Mesodermal cell (in vitro differentiated cells): Measurements from ENCODE around the gene SYCP3.
A peak's percentile ranks its signal among the peaks of the same experiment; 100 is the strongest.

Experiments
- H3K27ac ChIP-seq: 2 replicates; pipeline ENCODE4 v1.7.0; 2013; ENCODE audit warnings: mild to moderate bottlenecking, low read depth, low read length, moderate library complexity; ENCODE audit not compliant: severe bottlenecking
- H3K36me3 ChIP-seq: 2 replicates; pipeline ENCODE4 v1.7.1; 2013; ENCODE audit warnings: mild to moderate bottlenecking, low read length, moderate library complexity; ENCODE audit not compliant: control insufficient read depth, insufficient read depth
- H3K4me1 ChIP-seq: one replicate; pipeline ENCODE4 v1.7.1; 2013; ENCODE audit warnings: mild to moderate bottlenecking, low read length; ENCODE audit not compliant: insufficient read depth, control insufficient read depth, poor library complexity, severe bottlenecking
- H3K4me3 ChIP-seq: 2 replicates; pipeline ENCODE4 v1.7.0; 2013; ENCODE audit warnings: low read length, control low read depth, mild to moderate bottlenecking; ENCODE audit not compliant: insufficient read depth, poor library complexity, severe bottlenecking; ENCODE audit errors: extremely low read depth
- H3K9me3 ChIP-seq: 2 replicates; pipeline ENCODE4 v1.7.1; 2013; ENCODE audit warnings: mild to moderate bottlenecking, low read length, moderate library complexity; ENCODE audit not compliant: control insufficient read depth
- WGBS, 2 experiments: methylation state at CpG; one replicate each; pipeline ENCODE4 v1.1.5; 2013; ENCODE audit warnings: missing lambda C conversion rate in 2 of 2; ENCODE audit not compliant: insufficient coverage in 2 of 2; 5-methylcytosine and 5-hydroxymethylcytosine counted together

Gene SYCP3

DNA sequence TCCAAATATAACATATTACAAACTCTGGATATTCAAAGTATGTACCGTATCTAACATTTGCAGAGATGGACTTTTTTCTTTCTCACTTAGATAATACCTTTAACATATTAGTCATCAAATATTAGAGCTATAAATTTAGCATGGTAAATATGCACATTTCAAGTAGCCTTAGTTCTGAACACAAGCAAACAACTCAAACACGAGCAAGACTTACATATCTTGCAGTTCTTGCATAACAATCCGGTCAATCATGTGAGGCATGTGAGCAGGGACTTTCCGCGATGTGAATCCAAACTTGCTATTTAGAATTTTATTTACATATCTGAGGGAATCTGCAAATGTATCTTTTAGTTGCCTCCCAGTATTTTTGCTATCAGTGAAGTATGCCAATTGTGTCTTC, 22.1 kb upstream of the SYCP3 start:
- peaks cover 33% of the 10 kb centered on the region for H3K36me3 ChIP-seq
- no peak overlapping the region for H3K27ac ChIP-seq

DNA sequence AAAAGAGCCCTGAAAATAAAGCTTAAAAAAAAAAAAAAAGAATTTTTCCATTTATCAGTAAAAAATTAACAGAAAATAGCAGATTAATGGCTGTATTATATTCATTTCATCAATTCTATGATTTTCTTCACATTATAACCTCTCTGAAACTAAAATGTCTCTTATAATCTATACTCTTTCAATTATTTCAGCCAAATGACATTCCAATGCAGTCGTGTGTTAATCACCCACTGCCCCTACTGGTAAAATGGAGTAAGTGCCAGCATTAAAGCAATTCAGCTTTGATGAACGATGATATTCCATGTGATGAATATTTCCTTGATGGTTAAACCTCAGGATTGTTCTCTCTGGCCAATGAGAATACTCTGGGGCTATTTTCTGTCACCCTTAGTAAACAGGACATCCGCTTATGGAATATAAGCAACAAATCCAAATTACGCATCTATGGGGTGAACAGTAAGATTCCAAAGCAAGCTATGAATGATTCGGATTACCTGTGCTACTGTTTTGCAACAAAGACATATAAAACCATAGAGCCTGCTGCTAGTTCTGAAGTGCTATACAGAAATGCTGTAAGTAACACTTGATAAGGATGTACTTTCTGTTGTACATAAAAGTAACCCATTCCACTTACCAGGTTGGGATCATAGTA, 20.3 kb upstream of the SYCP3 start:
- Histone ChIP-seq H3K36me3 (peaks cover 29% of the 10 kb centered on the region), H3K4me3 (no peak overlapping the region), H3K9me3 (no peaks in the 10 kb centered on the region), H3K27ac (no peak overlapping the region), H3K4me1 (no peaks in the 10 kb centered on the region)
- WGBS, 2 experiments: 68% methylated on average over 5 of the region's 5 CpGs; no CpG with 5 or more reads in 1 of the 2 experiments

More for the DNA sequence above, 22.1 kb upstream of the SYCP3 start:
- WGBS, 2 experiments: no CpG with 5 or more reads among the region's 5 CpGs
- H3K4me1 ChIP-seq: no peaks in the 10 kb centered on the region
- no peaks in the 10 kb centered on the region for H3K9me3 ChIP-seq
- H3K4me3 ChIP-seq: no peak overlapping the region

DNA sequence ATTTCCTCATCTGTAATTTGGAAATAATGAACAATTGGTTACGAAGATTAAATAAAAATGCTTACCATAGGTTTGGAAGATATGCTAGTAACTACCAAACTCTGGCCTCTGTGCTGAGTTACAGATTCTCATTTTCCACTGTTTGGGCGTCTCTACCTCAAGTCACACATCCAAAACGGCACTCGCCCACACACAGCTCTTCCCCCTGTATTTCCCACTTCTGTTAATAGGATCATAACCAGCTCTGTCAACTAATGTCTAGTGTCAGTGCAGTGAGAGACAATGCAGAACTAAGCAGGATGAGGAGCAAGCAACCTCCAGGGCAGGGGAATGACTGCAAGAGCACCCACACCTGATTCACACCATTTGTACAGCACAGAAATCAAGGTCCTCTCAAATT, 10.9 kb upstream of the SYCP3 start:
- Histone ChIP-seq H3K27ac (no peak overlapping the region), H3K4me1 (no peaks in the 10 kb centered on the region), H3K9me3 (no peaks in the 10 kb centered on the region), H3K36me3 (peaks cover 23% of the 10 kb centered on the region), H3K4me3 (no peak overlapping the region)
- 100% methylated on average over 1 to 4 of the region's 4 CpGs for WGBS, 2 experiments

DNA sequence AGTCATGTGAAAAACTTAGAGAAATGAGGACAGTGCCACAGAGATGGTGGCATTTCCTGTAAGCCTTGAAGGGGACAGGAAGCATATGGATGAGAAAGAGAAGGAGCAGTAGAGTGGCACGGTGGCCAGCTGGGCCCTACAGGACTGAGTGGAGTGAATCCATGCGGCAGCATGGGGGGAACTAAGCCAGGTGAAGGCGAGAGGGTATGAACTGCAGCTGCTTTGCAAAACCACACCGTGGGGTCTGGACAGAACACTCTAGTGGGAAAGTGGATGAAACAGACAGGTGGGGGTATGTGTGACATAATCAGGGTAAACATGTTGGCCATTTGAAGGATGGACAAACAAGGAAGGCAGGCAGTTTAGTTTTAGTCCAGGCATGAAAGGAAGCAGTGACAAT, 10.4 kb upstream of the SYCP3 start:
- no peak overlapping the region for H3K27ac ChIP-seq
- no peaks in the 10 kb centered on the region for H3K9me3 ChIP-seq
- H3K4me1 ChIP-seq: no peaks in the 10 kb centered on the region
- 83 to 98% methylated on average over 4 of the region's 4 CpGs for WGBS, 2 experiments
- H3K4me3 ChIP-seq: no peak overlapping the region
- H3K36me3 ChIP-seq: peaks cover 23% of the 10 kb centered on the region

DNA sequence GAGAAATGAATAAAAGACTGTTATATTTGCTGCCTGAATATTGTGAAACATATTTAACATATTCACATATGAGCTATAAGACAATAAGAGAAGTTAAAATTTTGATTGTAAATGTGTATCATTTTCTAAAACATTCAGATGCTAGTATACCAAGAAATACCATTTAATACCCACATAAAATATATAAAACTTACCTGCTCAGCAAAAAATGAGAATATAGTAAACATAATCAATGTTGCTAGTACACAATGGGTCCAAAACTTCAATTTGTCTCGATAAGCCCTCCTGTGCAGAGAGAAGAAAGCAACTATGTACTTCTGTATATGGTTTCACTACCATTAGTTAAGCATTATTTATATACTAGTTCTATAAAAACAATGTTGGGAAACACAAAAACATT, 9.6 kb upstream of the SYCP3 start:
- Histone ChIP-seq H3K36me3 (peaks cover 21% of the 10 kb centered on the region), H3K27ac (no peak overlapping the region), H3K4me3 (no peak overlapping the region), H3K9me3 (no peaks in the 10 kb centered on the region), H3K4me1 (no peaks in the 10 kb centered on the region)
- no CpG with 5 or more reads among the region's 1 CpG for WGBS, 2 experiments

DNA sequence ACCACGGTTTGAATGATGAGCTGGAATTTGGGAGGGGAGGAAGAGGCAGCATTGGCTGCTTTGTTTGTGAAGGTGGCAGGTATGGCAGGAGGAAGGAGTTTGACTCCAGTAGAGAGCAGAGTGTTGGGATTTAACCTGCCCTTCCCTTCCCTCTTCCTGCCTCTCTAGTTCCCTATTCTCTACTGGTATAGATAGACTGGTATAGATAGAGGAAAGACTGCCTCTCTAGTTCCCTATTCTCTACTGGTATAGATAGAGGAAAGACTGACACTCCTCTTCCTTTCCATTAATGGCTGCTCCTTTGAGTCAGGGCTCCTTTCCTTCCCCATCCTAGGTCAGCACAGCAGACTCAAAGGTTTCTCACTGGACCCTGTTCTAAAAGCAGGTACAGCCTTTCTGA, 8.4 kb upstream of the SYCP3 start:
- Histone ChIP-seq H3K27ac (no peak overlapping the region), H3K36me3 (peaks cover 31% of the 10 kb centered on the region), H3K4me1 (no peaks in the 10 kb centered on the region), H3K4me3 (no peak overlapping the region), H3K9me3 (no peaks in the 10 kb centered on the region)
- no CpG with 5 or more reads among the region's 1 CpG for WGBS, 2 experiments

DNA sequence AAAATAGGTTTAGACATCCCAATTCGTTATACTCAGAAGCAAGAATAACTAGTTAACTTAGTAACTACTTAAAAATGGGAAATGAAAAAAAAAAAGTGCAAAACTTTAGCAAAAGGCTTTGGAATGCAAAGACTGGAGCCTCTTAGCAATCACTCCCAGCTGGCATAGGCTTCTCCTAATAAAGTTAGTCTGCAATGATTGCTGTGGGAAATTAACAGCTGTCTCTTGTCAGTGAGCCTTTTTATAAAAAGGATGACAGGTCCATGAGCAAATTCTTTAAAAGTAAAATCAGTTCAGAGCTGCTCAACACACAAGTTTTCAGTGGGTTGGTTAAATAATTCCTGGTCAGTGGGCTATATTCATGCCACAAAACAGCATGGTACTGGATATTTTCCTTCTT, 7.4 kb upstream of the SYCP3 start:
- no peaks in the 10 kb centered on the region for H3K4me1 ChIP-seq
- peaks cover 29% of the 10 kb centered on the region for H3K36me3 ChIP-seq
- peak overlapping the region; percentile 24 for H3K27ac ChIP-seq
- H3K9me3 ChIP-seq: no peaks in the 10 kb centered on the region
- no peak overlapping the region for H3K4me3 ChIP-seq
- WGBS, 2 experiments: no CpG with 5 or more reads among the region's 1 CpG

DNA sequence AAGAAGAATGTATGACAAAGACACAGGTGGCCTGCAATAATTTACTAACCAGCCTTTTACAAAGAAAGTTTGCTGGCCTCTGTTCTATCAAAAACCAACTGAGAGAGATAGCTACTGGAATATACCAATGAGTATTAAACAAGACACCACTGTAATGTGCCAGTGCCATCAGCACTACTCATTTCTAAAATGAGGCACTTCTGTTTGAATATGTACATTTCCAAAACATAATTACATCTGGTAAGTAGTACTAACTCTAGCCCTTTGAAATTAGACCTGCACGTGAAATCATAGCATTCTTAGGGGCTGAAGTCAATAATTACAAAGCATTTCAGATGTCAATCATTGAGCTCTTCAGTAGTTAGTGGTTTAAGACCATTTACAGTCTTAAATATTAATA, 6.9 kb upstream of the SYCP3 start:
- WGBS, 2 experiments: 100% methylated on average over 1 of the region's 1 CpG; no CpG with 5 or more reads in 1 of the 2 experiments
- no peaks in the 10 kb centered on the region for H3K9me3 ChIP-seq
- H3K36me3 ChIP-seq: peaks cover 28% of the 10 kb centered on the region
- H3K4me1 ChIP-seq: no peaks in the 10 kb centered on the region
- no peak overlapping the region for H3K4me3 ChIP-seq
- no peak overlapping the region for H3K27ac ChIP-seq

DNA sequence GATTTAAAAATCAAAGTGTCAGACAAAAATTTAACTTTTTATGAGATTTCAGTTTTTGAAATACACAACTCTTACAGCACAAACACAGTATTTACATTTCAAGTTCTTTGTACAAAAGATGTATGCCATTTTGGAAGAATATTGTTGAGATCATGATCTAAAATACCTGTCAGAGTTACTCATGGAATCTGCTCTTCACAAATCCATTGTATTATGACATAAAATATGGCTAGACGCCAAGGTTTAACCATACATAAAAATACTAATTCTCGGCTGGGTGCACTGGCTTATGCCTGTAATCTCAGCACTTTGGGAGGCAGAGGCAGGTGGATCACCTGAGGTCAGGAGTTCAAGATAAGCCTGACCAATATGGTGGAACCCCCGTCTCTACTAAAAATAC, 6.2 kb upstream of the SYCP3 start:
- H3K9me3 ChIP-seq: no peaks in the 10 kb centered on the region
- WGBS, 2 experiments: 100% methylated on average over 1 of the region's 3 CpGs; no CpG with 5 or more reads in 1 of the 2 experiments

DNA sequence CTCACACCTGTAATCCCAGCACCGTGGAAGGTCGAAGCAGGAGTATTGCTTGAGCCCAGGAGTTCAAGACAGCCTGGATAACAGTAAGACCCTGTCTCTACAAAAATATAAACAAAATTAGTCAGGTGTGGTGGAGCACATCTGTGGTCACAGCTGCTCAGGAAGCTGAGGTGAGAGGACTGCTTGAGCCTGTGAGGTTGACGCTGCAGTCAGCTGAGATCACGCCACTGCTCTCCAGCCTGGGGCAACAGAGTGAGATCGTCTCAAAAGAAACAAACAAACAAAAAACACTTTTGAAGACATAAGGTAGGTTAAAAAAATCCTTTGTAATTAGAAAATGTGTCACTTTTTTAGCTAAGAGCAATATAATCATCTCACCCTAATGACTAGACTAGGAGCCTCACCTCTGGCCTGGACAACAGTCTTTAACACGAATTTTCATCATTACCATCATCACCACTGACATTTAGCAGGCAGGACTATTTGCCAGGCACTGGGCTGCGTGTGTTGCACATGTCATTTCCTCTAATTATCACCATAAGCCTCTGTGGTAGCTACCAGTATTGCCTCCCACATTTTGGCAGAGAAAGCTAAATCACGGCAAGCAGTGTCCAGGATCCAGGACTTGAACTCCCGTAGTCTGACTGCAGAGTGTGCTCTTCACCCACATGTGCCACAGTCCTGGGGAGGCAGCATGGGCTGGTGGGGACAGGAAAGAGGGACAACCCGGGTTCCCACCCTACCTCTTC, 4.6 kb upstream of the SYCP3 start:
- 94 to 96% methylated on average over 5 to 6 of the region's 10 CpGs for WGBS, 2 experiments
- no peak overlapping the region for H3K27ac ChIP-seq
- no peaks in the 10 kb centered on the region for H3K9me3 ChIP-seq
- H3K36me3 ChIP-seq: peaks cover 25% of the 10 kb centered on the region
- H3K4me1 ChIP-seq: no peaks in the 10 kb centered on the region
- H3K4me3 ChIP-seq: no peak overlapping the region

More for the DNA sequence above, 6.2 kb upstream of the SYCP3 start:
- H3K36me3 ChIP-seq: peaks cover 28% of the 10 kb centered on the region
- no peak overlapping the region for H3K27ac ChIP-seq
- H3K4me3 ChIP-seq: no peak overlapping the region
- H3K4me1 ChIP-seq: no peaks in the 10 kb centered on the region

DNA sequence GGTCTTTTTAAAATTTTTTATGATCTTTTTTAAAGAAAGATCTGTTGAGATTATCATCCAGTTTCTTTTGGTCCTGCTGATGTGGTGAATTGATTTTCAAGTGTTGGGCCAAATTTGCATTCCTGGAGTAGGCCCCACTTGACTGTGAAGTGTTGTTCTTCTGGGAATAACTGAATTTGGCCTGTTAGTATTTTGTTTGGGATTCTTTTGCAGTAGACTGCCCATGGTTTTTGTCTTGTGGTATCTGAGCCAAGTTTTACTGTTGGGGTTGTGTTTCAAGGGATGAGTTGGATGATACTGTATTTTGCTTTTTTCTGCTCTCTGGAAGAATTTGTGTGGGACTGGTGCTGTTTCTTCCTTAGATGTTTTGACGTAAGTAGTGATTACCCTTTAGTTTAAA, 4.0 kb upstream of the SYCP3 start:
- no CpG with 5 or more reads among the region's 1 CpG for WGBS, 2 experiments
- Histone ChIP-seq H3K4me1 (no peaks in the 10 kb centered on the region), H3K36me3 (peaks cover 21% of the 10 kb centered on the region), H3K9me3 (no peaks in the 10 kb centered on the region), H3K4me3 (no peak overlapping the region), H3K27ac (no peak overlapping the region)
